HepG2 (cell line): ENCODE results near the gene PGAP3. TPM values are rescaled to one million over a fixed set of nuclear protein-coding genes. Genes with fewer than 3 reads are reported as not detected.

ENCODE experiments used
- ADNP ChIP-seq: sonication (generic); formaldehyde crosslinking; IDR thresholded peaks from 2 replicates; pipeline ENCODE4 v1.4.0; 2020; ENCODE audit warnings: missing genetic modification reagents
- ATM ChIP-seq: fragments of 450-650 bp; IDR thresholded peaks from 2 replicates; pipeline ENCODE4 v1.7.1; 2017; ENCODE audit warnings: mild to moderate bottlenecking, borderline replicate concordance
- CHD4 ChIP-seq: fragments of 200-600 bp; sonication (generic); IDR thresholded peaks from 2 replicates; pipeline ENCODE4 v1.7.0; 2017; ENCODE audit warnings: mild to moderate bottlenecking, low read length, borderline replicate concordance
- EP300 ChIP-seq, 3 experiments: sonication (generic) in 1 of 3; formaldehyde crosslinking in 1 of 3; IDR thresholded peaks; 2 replicates each; pipeline versions ENCODE4 v1.5.1 to v1.6.1; 2011 to 2020; ENCODE audit warnings: low read depth in 2 of 3, low read length in 2 of 3, borderline replicate concordance in 1 of 3, improper control_type of control experiment in 1 of 3, mild to moderate bottlenecking in 1 of 3, missing genetic modification reagents in 1 of 3, moderate library complexity in 1 of 3
- IRF2 ChIP-seq: IDR thresholded peaks from 2 replicates; pipeline ENCODE4 v1.6.1; 2018; ENCODE audit warnings: missing genetic modification reagents, missing compliant biosample characterization
- JUNB ChIP-seq: sonication (generic); formaldehyde crosslinking; IDR thresholded peaks from 2 replicates; pipeline ENCODE4 v1.8.0; 2022; ENCODE audit warnings: missing genetic modification reagents, mild to moderate bottlenecking, borderline replicate concordance
- KDM6A ChIP-seq: IDR thresholded peaks from 2 replicates; pipeline ENCODE4 v1.6.1; 2016; ENCODE audit warnings: low read depth
- MED1 ChIP-seq: sonication (generic); formaldehyde crosslinking; IDR thresholded peaks from 2 replicates; pipeline ENCODE4 v1.4.0; 2020; ENCODE audit warnings: missing genetic modification reagents
- MEIS1 ChIP-seq: sonication (generic); formaldehyde crosslinking; IDR thresholded peaks from 2 replicates; pipeline ENCODE4 v1.9.0; 2021; ENCODE audit warnings: mild to moderate bottlenecking, missing genetic modification reagents, moderate library complexity, borderline replicate concordance
- SKI ChIP-seq: fragments of 450-650 bp; IDR thresholded peaks from one replicate; pipeline ENCODE4 v1.6.1; 2018; ENCODE audit warnings: mild to moderate bottlenecking; ENCODE audit not compliant: partially characterized antibody
- SMAD9 ChIP-seq: sonication (generic); formaldehyde crosslinking; IDR thresholded peaks from 2 replicates; pipeline ENCODE4 v1.5.1; 2020; ENCODE audit warnings: mild to moderate bottlenecking, missing genetic modification reagents
- THAP8 ChIP-seq: sonication (generic); formaldehyde crosslinking; IDR thresholded peaks from 2 replicates; pipeline ENCODE4 v1.5.1; 2020; ENCODE audit warnings: missing genetic modification reagents, mild to moderate bottlenecking, borderline replicate concordance
- TSC22D2 ChIP-seq: sonication (generic); formaldehyde crosslinking; IDR thresholded peaks from 2 replicates; pipeline ENCODE4 v1.5.1; 2020; ENCODE audit warnings: missing genetic modification reagents, mild to moderate bottlenecking, borderline replicate concordance
- ZNF10 ChIP-seq: sonication (generic); formaldehyde crosslinking; IDR thresholded peaks from 2 replicates; pipeline ENCODE4 v1.4.0; 2020; ENCODE audit warnings: mild to moderate bottlenecking, low read depth, missing genetic modification reagents, borderline replicate concordance
- ZNF224 ChIP-seq: sonication (generic); formaldehyde crosslinking; IDR thresholded peaks from 2 replicates; pipeline ENCODE4 v1.5.0; 2020; ENCODE audit warnings: mild to moderate bottlenecking, missing genetic modification reagents
- ZNF563 ChIP-seq: sonication (generic); formaldehyde crosslinking; IDR thresholded peaks from 2 replicates; pipeline ENCODE4 v1.8.0; 2022; ENCODE audit warnings: mild to moderate bottlenecking, moderate library complexity, missing genetic modification reagents
- ZNF790 ChIP-seq: sonication (generic); formaldehyde crosslinking; IDR thresholded peaks from 2 replicates; pipeline ENCODE4 v1.8.0; 2022; ENCODE audit warnings: missing genetic modification reagents, mild to moderate bottlenecking, borderline replicate concordance
- polyA plus RNA-seq, 8 experiments: library from polyadenylated mRNA; depleted of rRNA in 3 of 8; stranded (reverse) in 7 of 8; unstranded in 1 of 8; fragments of >200 nt; fragmentation: Illumina TruSeq in 4 of 8; extraction: Trizol in 4 of 8; gene quantifications; 2 replicates each; pipeline versions ENCODE4 v1.2.1 to v1.2.3, GENCODE V29; 2011 to 2016; ENCODE audit warnings: low read depth in 4 of 8, missing spikeins in 1 of 8, mixed read lengths in 1 of 8; ENCODE audit not compliant: insufficient read depth in 1 of 8
- total RNA-seq, 5 experiments: library from RNA; depleted of rRNA; stranded (reverse); fragments of >200 nt; fragmentation: Illumina TruSeq; extraction: Trizol; gene quantifications; 2 replicates each; pipeline ENCODE4 v1.2.3, GENCODE V29; 2016; ENCODE audit warnings: low read depth in 1 of 5
- TF ChIP-seq, protein P1 (sequence below): sonication (generic); formaldehyde crosslinking; IDR thresholded peaks from 2 replicates; pipeline ENCODE4 v1.4.0; 2020; ENCODE audit warnings: missing genetic modification reagents
- TF ChIP-seq, protein P2 (sequence below): IDR thresholded peaks from 2 replicates; pipeline ENCODE4 v1.6.1; 2016; ENCODE audit warnings: low read depth, missing genetic modification reagents, missing compliant biosample characterization
- TF ChIP-seq, protein P3 (sequence below): IDR thresholded peaks from 2 replicates; pipeline ENCODE4 v1.6.1; 2018; ENCODE audit warnings: missing genetic modification reagents, mild to moderate bottlenecking, missing compliant biosample characterization

Gene PGAP3
- total and polyA plus RNA-seq, 2 of the 13 experiments (the other 11 are each of a cell fraction or from before 2014, with no cell fraction given): 11.9 to 14.6 TPM

DNA sequence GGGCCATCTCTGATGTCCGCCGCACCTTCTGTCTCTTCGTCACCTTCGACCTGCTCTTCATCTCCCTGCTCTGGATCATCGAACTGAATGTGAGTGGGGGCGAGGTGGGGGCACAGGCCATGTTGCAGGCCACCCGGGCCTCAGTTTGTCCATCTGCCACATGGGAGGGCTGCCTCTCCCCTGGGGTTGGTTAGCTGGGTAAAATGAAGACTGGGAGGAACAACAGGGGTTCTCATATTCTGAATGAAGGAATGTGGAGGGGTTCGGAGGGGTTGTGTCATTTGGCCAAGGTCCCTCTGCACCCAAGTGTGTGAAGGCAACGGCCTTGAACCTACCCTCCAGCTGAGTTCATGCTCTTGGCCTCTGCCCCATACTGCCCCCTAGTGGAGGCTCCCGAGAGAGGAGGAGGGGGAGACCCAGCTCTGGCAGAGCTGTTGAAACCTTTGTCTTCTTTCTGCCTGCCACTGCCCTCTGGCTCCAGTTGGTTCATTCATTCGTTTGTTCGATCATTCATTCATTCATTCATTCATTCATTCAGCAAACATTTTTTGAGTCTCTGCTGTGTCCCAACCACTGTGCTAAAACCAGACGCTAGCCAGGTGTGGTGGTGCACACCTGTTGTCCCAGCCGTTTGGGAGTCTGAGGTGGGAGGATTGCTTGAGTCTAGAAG is 34.1 kb downstream of the PGAP3 start (continued):
- TF ChIP-seq ZNF790 (CRISPR knock-in tag) (no peak), SKI (peak; percentile 67), ZNF224 (CRISPR knock-in tag) (no peak), MEIS1 (CRISPR knock-in tag) (no peak), JUNB (CRISPR knock-in tag) (no peak), ZNF563 (no peak), ATM (no peak), SMAD9 (CRISPR knock-in tag) (no peak), IRF2 (peak; percentile 53; the same call in 1 of the 2 replicates), ADNP (CRISPR knock-in tag) (peak; percentile 61; the same call in 1 of the 2 replicates), THAP8 (no peak), TSC22D2 (CRISPR knock-in tag) (no peak), MED1 (CRISPR knock-in tag) (peak; percentile 40; the same call in 1 of the 2 replicates), KDM6A (CRISPR knock-in tag) (no peak), ZNF10 (CRISPR knock-in tag) (no peak), CHD4 (peak; percentile 64; the same call in 1 of the 2 replicates), EP300 (IDR thresholded peaks at IDR 0.05; ENCODE audit: low read depth in 2 of 2, low read length in 2 of 2) (peak in 1 of 2 experiments; percentile 53; a peak in 1 of 4 replicates), EP300 (CRISPR knock-in tag; IDR thresholded peaks at IDR 0.05; ENCODE audit: borderline replicate concordance) (no peak; the same call in 1 of the 2 replicates)
- TF ChIP-seq, protein P1, sequence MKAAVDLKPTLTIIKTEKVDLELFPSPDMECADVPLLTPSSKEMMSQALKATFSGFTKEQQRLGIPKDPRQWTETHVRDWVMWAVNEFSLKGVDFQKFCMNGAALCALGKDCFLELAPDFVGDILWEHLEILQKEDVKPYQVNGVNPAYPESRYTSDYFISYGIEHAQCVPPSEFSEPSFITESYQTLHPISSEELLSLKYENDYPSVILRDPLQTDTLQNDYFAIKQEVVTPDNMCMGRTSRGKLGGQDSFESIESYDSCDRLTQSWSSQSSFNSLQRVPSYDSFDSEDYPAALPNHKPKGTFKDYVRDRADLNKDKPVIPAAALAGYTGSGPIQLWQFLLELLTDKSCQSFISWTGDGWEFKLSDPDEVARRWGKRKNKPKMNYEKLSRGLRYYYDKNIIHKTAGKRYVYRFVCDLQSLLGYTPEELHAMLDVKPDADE (CRISPR knock-in tag): no peak
- TF ChIP-seq, protein P2, sequence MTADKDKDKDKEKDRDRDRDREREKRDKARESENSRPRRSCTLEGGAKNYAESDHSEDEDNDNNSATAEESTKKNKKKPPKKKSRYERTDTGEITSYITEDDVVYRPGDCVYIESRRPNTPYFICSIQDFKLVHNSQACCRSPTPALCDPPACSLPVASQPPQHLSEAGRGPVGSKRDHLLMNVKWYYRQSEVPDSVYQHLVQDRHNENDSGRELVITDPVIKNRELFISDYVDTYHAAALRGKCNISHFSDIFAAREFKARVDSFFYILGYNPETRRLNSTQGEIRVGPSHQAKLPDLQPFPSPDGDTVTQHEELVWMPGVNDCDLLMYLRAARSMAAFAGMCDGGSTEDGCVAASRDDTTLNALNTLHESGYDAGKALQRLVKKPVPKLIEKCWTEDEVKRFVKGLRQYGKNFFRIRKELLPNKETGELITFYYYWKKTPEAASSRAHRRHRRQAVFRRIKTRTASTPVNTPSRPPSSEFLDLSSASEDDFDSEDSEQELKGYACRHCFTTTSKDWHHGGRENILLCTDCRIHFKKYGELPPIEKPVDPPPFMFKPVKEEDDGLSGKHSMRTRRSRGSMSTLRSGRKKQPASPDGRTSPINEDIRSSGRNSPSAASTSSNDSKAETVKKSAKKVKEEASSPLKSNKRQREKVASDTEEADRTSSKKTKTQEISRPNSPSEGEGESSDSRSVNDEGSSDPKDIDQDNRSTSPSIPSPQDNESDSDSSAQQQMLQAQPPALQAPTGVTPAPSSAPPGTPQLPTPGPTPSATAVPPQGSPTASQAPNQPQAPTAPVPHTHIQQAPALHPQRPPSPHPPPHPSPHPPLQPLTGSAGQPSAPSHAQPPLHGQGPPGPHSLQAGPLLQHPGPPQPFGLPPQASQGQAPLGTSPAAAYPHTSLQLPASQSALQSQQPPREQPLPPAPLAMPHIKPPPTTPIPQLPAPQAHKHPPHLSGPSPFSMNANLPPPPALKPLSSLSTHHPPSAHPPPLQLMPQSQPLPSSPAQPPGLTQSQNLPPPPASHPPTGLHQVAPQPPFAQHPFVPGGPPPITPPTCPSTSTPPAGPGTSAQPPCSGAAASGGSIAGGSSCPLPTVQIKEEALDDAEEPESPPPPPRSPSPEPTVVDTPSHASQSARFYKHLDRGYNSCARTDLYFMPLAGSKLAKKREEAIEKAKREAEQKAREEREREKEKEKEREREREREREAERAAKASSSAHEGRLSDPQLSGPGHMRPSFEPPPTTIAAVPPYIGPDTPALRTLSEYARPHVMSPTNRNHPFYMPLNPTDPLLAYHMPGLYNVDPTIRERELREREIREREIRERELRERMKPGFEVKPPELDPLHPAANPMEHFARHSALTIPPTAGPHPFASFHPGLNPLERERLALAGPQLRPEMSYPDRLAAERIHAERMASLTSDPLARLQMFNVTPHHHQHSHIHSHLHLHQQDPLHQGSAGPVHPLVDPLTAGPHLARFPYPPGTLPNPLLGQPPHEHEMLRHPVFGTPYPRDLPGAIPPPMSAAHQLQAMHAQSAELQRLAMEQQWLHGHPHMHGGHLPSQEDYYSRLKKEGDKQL: no peak
- TF ChIP-seq, protein P3, sequence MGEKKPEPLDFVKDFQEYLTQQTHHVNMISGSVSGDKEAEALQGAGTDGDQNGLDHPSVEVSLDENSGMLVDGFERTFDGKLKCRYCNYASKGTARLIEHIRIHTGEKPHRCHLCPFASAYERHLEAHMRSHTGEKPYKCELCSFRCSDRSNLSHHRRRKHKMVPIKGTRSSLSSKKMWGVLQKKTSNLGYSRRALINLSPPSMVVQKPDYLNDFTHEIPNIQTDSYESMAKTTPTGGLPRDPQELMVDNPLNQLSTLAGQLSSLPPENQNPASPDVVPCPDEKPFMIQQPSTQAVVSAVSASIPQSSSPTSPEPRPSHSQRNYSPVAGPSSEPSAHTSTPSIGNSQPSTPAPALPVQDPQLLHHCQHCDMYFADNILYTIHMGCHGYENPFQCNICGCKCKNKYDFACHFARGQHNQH (CRISPR knock-in tag): peak; percentile 75
